ENCODE results near the gene DGKA. TPM values are rescaled to one million over a fixed set of nuclear protein-coding genes. Genes with fewer than 3 reads are reported as not detected.

The DGKA gene
- total and polyA plus RNA-seq, 2 of the 4 experiments (the other 2 are of a cell fraction): 71.9 to 75.1 TPM

DNA sequence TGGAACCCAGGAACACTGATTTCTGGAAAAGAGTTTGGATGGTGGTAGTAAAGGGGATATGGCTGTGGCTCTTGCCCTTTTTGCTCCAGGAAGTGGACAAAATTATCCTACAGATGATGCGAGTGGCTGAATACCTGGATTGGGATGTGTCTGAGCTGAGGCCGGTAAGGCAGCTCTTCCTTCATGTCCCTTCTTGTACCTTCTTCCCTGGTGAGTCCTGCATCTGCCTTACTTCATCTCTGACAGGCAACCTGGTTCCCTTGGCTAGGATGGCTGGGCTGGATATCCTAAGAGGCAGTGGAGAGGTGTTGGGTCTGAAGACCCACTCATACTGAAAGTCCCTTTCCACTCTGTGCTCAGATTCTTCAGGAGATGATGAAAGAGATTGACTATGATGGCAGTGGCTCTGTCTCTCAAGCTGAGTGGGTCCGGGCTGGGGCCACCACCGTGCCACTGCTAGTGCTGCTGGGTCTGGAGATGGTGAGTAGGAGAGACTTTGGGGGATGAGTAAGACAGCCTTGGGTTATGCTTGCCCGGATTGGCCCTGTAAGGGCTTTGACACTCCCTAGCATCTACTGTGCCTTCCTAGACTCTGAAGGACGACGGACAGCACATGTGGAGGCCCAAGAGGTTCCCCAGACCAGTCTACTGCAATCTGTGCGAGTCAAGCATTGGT is 8.0 kb downstream of the DGKA start:
- no TSS peak for BruUV-seq (replicated peaks)
- dilution Hi-C loops (cut with HindIII; ENCODE audit: low sequenced_read_pairs, unreplicated experiment): no loop called here
- Histone ChIP-seq H3K23ac (ENCODE audit: low read depth, low read length) (no peak overlapping the region; the same call in 1 of the 2 replicates), H3K9ac (ENCODE audit: low read depth, low read length) (no peak overlapping the region), H2AK5ac (ENCODE audit: low read depth, low read length) (peak overlapping the region; percentile 3; the same call in 1 of the 2 replicates), H3K27ac (ENCODE audit: insufficient read depth, low read length) (no peak overlapping the region), H2AK9ac (replicated peaks; ENCODE audit: low read depth, low read length, poor library complexity) (peak overlapping the region; percentile 48), H4K20me1 (ENCODE audit: insufficient read depth, low read length) (no peaks in the 10 kb centered on the region), H2BK120ac (ENCODE audit: low read depth, low read length) (no peak overlapping the region), H3K36me3 (ENCODE audit: control insufficient read depth, insufficient read depth, low read length) (peaks cover 32% of the 10 kb centered on the region), H2BK5ac (ENCODE audit: low read depth, low read length, poor library complexity, severe bottlenecking) (no peak overlapping the region), H3K14ac (replicated peaks; ENCODE audit: low read depth, low read length) (no peak overlapping the region), H3K79me1 (ENCODE audit: low read depth in 1 of 2, low read length in 2 of 2) (peaks cover 9 to 53% of the 10 kb centered on the region in 2 experiments), H3K4ac (ENCODE audit: low read depth, low read length) (no peak overlapping the region), H2AFZ (replicated peaks; ENCODE audit: low read length, poor library complexity) (no peak overlapping the region), H4K8ac (ENCODE audit: low read depth in 2 of 2, low read length in 2 of 2) (no peak overlapping the region; a peak in 1 of 4 replicates), H2BK15ac (ENCODE audit: low read depth, low read length) (no peak overlapping the region), H3K4me3 (ENCODE audit: insufficient read depth, low read depth, low read length) (no peak overlapping the region), H2BK20ac (ENCODE audit: low read depth, low read length) (no peak overlapping the region), H4K91ac (ENCODE audit: insufficient read depth, low read depth, low read length) (no peak overlapping the region), H3K56ac (ENCODE audit: extremely low read depth, insufficient read depth, low read length) (no peak overlapping the region), H3K4me1 (ENCODE audit: control insufficient read depth, insufficient read depth, low read length) (peaks cover 4% of the 10 kb centered on the region), H4K5ac (ENCODE audit: low read depth, low read length) (no peak overlapping the region), H3K4me2 (ENCODE audit: low read depth, low read length) (no peak overlapping the region), H3K9me1 (ENCODE audit: insufficient read depth, low read length) (0 out of 2 replicates have a peak, but pooled peaks cover 3% of the 10 kb centered on the region), H3K27me3 (ENCODE audit: control insufficient read depth, insufficient read depth, low read length) (no peaks in the 10 kb centered on the region), H3K18ac (ENCODE audit: low read depth, low read length) (no peak overlapping the region), H3K9me3 (ENCODE audit: control insufficient read depth, insufficient read depth, low read length) (no peaks in the 10 kb centered on the region)
- in situ Hi-C loops (cut with MboI; ENCODE audit: low sequenced_read_pairs): no loop called here
- 97% methylated on average over 5 of the region's 8 CpGs; no CpG with 5 or more reads in 1 of the 2 experiments for WGBS, 2 experiments (ENCODE audit: extremely low coverage in 2 of 2, insufficient read length in 1 of 2)
- DNase-seq: no peak
- ChIA-PET POLR2A (ENCODE audit: unreplicated experiment) (no interaction called here), CTCF (interaction anchor here (0.8 kb wide), 1 partner anchor 13 kb away, joined by 3 read pairs; no protein-coding TSS in a partner anchor)
- no peak for TF ChIP-seq RAD21 (IDR thresholded peaks at IDR 0.05; ENCODE audit: low read length)
- TF ChIP-seq, protein P1, sequence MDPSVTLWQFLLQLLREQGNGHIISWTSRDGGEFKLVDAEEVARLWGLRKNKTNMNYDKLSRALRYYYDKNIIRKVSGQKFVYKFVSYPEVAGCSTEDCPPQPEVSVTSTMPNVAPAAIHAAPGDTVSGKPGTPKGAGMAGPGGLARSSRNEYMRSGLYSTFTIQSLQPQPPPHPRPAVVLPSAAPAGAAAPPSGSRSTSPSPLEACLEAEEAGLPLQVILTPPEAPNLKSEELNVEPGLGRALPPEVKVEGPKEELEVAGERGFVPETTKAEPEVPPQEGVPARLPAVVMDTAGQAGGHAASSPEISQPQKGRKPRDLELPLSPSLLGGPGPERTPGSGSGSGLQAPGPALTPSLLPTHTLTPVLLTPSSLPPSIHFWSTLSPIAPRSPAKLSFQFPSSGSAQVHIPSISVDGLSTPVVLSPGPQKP (IDR thresholded peaks at IDR 0.05; ENCODE audit: borderline replicate concordance, low read depth, low read length): no peak
- TF ChIP-seq POLR2A (IDR thresholded peaks at IDR 0.05; ENCODE audit: low read depth, low read length): no peak
- TF ChIP-seq RCOR1 (IDR thresholded peaks at IDR 0.05; ENCODE audit: insufficient replicate concordance, low read length): no peak
- TF ChIP-seq CEBPB (IDR thresholded peaks at IDR 0.05; ENCODE audit: low read depth, low read length): no peak
- TF ChIP-seq BHLHE40 (IDR thresholded peaks at IDR 0.05; ENCODE audit: low read depth, low read length): no peak
- no peak for ATAC-seq (ENCODE audit: low read depth)
- intact Hi-C loops (cut with micrococcal nuclease): no loop called here

Data from IMR-90 (cell line).